ENCODE results near the gene MAPK12.

The MAPK12 gene

DNA sequence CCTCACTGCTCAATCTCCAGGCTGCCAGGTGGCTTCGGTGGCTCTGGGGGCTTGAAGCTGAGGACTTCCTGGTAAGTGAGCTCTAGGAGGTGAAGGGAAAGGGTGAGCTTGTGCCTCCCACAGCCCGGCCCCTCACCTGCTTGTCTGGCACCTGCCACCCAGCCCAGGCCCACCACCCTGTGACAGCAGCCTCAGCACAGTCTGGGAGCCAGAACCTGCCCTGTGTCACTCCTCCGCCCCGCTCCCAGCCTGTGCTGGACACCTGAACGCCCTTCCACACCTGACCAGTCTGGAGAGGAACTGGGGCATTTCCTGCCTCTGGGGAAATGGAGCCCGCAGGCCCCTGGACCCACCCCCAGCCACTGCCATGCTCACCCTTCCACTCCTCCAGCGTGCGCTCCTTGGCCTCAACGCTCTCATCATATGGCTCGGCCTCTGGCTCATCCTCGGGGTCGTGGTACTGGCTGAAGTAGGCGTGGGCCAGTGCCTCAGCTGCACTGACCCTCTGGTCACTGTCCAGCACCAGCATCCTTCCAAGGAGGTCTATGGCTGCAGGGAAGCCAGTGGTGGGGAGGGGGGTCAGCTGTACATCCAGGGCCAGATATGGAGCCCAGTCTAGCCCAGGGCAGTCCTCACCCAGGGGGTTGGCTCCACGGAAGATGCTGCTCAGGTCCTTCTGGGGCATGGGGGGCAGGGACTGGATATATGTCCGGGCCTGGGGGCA, 3.6 kb upstream of the MAPK12 start:
- no peak for DNase-seq

DNA sequence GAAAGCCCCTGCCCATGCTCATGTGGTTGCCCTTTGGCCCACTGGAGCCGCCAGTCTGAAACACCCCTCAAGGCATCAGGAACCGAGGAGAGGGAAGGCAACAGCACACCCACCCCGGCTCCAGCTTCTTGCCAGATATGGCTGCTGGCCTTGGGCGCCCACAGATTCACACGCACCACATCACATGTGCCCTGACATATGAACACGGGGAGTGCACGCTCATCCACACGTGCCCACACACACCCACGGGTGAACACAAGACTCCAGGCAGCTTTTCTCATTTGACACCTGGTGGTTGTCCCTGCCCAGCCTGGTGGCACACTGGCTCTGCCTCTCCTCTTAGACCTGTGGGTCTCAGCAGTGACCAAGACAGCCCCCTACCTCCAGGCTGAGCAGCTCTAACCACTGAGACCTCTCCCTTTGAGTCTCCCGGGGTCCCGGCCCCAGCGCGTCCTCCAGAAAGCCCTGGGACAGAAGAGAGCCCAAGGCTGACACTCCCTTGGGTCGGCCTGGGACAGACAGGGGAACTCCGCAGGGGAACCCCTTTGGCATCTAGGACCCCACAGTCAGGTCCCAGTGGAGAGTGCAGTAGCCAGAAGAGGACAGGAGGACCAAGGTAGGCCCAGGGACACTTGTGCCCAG, 2.7 kb upstream of the MAPK12 start:
- DNase-seq: no peak

DNA sequence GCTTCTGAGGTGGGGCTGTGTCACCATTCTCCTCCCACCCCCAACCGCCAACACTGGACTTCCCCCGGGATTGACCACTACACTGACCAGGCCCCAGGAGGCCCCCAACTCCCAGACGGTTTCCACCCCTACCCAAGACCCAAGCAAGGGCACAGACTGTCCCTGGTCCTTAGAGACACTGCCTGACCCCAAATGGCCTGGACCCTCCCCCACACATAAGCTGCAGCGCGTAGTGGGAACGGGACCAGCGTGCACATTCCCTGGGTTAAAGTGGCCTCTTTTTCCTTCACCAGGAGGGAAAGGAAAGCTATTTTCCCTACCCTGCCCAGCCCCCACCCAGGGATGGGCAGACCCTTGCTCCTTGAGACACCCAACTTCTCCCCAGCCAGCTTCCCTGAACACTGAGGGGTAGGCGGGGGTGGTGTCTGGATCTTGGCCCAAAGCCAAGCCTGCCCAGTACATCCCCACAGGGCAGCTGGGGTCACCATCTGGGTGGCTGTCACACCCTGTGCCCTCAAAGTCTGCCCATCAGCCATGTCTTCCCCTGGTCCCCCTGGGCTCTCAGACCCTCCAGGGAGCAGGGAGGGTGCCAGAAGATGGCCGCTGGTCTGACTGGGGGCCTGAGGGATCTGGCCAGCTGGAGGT, 1.6 kb upstream of the MAPK12 start:
- DNase-seq: no peak

DNA sequence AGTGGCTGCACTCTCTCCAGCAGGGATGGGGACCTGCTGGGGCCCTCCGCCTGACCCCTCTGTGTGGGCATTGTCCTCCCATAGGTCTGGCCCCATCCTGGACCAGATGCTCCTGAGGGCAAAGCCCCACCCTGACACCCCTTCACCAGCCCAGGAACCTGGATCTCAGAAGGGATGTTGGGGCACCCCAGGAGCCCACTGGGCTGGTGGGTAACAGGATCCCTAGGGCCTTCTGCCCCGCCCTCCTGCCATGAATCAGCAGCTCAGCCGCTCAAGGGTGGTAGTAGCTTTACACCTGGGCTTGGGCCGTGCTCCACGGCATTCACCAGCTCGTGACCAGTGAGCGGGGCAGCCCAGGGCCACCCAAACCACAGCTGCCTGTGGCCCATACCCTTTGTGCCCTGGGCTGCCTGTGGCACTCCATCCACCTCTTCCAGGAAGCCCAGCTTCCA, 1.0 kb upstream of the MAPK12 start:
- DNase-seq: no peak

DNA sequence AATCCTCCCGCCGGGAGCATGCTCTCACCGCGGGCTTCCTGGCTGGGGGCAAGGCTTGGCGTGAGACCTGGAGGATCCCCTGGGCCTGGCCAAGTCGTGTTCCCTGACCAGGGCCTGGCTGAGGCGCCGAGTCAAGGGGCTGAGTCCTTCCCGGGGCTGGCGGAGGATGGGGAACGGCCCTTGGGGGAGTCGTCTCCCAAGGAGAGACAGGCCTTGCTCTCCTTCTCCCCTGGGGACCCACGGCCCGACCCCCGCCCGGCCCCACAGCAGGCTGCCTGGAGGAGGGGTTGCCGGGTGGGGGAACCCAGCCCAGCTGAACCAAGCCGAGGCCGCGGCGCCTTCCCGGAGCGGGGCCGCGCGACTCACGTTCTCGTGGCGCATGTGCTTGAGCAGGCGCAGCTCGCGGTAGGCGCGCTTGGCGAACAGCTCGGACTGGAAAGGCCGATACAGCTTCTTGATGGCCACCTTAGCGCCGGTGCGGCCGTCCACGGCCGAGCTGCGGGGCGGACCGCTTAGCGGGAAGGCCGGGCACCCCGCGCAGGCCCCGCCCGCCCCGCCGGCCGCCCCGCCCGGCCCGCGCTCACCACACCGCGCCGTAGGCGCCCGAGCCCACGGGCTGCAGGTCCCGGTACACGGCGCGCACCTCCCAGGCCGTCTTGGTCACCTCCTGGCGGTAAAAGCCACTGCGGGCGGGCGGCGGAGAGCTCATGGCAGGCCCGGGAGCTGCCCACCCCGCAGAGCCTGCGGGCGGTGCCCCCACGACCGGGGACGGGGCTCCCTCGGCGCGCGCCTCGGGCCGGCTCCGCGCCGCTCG, 475 bp downstream of the MAPK12 start:
- no peak for DNase-seq

DNA sequence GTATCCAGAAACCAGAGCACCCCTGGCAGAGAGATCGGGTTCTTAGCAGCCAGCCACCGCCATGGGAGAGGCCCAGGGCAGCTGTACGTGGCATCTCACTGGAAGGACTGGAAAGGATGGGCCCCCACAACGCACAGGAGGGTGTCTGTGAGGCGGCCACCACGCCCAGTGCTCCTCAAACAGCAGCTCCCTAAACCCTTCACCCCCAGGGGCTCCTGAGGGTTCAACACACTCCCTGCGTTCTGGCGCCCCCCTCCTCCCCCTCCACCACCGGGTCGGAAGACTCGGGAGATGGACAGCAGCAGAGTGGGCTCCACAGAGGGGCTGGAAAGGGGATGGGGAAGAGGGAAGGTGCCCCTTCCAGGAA, 1.1 kb downstream of the MAPK12 start:
- DNase-seq: no peak

DNA sequence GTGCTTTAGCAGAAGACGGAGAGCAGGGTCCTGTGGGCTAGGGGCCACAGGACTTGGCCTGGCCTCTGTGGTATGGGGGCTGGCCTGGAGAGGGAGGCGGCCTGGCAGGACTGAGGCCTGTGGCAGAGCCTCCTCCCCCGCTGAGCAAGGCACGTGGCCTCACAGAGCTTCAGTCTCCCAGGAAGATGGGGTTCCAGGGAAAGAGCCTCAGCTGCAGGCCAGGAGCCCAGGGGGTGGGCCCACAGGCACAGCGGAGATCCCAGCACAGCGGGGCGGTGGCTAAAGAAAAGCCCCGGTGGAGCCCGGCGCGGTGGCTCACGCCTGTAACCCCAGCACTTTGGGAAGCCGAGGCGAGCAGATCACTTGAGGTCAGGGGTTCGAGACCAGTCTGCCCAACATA, 2.2 kb downstream of the MAPK12 start:
- DNase-seq: no peak

DNA sequence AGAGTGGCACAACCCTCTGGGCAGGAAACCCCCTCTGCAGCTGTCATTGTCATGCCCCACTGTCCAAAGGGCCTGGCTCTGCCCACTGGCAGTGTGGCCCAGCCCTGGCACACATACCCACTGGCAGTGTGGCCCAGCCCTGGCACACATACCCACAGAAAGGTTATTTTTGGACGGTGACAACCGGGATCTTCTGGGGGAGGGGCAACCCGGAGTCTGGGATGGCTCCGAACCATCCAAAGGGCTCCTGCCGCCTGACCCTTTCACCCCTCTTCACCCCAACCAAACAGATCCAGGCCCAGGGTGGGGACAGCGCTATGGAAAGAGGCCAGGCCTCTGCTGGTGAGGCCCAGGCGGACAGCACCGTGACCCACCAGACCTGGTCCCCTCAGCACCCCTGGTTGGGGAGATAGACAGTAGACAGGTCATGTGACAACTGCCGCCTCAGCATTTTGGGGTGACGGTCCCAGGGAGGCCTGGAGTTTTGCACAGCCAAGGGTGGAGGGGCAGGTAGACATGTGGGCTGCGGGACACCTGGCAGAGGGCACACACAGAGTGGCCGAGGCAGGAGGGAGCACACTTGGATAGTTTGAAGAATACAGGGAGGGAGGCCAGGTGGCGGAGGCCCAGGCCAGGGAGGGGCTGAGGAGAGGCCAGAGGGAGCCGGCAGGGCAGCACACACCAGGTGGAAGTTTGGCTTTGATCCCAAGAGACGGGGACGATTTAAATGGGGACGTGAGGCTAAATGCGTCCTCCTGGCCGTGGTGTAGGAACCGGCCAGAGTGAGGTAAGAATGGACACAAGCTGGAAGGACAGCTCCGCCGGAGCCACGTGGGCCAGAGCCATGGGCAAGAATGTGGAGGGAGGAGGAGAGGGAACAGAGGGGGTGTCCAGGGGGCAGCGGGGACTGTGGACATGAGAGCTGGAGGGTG, 2.9 kb downstream of the MAPK12 start:
- DNase-seq: no peak

DNA sequence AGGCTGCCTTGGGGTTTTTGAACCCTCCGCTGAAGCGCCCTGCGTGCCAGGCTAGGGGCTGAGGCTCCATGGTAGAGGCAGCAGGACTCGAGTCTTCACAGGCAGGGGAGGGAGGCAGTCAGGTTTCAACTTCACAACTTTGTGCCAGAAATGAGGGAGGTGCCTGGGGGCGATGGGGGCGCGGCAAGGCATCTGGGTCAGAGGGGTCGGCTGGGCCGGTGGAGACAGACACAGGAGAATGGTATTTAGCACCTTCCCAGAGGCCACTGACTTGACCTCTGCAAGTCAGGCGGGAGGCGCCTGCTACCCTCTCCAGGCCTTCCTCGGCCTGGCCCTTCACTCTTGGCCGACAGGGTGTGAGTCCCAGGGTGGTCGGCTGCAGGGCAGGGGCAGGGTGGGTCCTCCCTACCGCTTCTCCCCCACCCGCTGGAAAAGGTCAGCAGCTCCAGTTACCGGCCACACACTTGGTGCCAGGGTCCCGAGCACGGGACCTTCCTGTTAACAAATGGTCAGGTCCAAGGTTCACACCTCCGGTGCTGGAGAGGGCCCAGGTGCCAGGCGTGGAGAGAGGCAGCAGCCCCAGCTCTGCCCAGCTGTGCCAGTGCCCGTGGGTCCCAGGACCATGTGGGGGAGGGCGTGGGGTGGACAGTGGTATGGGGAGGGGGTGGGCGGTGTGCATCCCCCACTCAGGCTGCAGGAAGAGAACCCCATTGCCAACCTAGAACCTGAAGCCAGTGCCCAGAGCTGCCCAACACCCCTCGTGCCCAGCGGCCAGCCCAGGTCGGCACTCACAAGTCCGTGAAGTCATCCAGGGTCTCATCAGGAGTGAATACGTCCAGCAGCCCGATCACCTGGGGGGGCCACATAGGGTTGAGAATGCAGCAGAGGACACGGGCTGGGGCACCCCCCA, 3.8 kb downstream of the MAPK12 start:
- DNase-seq: no peak

DNA sequence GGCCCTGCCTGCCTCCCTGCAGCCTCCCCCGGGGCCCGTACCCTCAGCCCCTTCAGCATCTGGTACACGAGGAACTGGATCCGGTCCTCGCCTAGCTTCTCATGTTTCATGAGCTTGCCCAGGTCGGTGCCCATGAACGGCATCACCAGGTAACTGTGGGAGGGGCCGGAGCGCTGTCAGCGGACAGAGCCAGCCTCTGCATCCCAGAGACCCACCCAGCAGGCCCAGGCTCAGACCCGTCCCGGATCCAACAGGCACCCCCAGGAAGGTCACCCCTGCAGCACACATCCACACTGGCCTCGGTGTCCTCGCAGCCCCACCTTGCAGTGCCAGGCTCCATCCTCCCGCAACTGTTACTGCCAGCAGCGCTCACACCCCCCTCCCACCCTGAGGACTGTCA, 4.4 kb downstream of the MAPK12 start:
- no peak for DNase-seq

DNA sequence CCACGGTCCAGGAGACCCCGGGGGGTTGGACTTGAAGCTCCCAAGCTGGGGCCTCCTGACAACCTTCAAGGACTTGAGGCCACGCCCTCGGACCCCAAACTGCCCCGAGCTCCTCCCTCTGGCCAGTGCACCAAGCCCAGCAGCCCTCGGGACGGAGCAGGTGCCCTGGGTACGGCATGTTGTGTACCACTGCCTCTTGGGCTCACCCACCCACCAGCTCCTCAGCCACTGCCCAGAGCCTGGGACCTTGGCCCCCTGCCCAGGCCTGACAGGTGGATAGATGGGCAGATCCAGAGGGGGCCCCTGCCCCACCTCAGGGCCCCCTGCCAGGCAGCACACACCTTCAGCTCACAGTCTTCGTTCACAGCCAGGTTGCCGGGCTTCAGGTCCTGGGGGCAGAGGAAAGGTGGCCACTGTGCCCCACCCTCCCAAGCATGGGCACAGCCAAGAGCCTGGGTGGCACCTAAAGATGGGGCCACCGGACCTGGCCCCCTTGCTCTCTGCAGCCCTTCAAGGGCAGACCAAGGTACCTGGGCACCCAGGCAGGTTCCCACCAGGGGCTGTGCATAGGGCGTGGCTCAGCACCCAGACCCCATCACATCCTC, 5.1 kb downstream of the MAPK12 start:
- no peak for DNase-seq

DNA sequence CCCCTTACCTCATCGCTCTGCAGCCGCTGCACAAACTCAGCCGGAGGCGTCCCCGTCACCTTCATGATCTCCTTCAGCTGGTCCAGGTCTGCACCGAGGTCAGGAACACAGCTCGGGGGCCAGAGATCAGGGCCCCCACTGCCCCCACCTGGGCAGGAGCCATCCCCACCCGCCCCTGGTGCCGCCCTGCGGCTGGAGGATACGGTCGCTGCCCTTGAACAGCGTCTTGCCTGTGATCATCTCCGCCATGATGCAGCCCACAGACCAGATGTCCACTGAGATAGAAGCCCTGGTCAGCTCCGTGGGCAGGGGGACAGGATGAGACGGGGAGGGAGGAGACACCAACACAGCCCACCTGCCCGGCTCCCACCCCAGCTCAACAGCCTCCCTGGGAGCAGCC, 5.9 kb downstream of the MAPK12 start:
- DNase-seq: no peak

DNA sequence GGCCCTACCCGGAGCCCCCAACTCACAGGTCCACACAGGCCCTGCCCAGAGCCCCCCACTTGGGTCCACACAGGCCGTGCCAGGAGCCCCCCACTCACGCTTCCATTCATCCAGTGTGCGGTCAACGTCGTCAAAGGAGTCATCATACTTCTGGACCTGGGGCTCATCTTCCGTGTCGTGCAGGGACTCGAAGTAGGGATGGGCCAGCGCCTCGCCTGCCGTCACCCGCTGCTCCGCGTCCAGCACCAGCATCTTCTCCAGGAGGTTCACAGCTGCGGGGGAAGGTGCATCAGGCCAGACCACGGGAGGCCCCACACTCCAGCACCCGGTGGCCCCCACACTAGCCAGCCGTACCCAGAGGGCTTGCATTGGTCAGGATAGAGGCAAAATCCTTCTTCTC, 6.4 kb downstream of the MAPK12 start:
- no peak for DNase-seq

DNA sequence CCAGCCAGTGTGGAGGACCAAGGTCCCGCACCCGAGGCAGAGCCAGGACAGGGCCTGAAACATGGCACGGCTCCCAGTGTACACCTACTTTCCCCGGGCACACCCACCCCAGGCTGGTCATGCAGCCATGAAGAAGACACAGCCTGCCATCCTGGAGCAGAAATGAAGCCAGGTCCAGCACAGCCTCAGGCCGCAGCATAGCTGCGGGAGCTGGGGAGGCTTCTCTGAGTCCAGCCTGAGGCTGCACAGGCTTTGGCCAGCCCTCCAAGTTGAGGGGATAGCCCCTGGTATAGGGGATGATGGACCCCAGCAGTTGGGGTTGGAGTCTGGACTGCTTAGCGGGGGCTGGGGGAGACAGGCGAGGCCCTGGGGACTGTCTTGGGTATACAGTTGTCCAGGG, 7.5 kb downstream of the MAPK12 start:
- no peak for DNase-seq

DNA sequence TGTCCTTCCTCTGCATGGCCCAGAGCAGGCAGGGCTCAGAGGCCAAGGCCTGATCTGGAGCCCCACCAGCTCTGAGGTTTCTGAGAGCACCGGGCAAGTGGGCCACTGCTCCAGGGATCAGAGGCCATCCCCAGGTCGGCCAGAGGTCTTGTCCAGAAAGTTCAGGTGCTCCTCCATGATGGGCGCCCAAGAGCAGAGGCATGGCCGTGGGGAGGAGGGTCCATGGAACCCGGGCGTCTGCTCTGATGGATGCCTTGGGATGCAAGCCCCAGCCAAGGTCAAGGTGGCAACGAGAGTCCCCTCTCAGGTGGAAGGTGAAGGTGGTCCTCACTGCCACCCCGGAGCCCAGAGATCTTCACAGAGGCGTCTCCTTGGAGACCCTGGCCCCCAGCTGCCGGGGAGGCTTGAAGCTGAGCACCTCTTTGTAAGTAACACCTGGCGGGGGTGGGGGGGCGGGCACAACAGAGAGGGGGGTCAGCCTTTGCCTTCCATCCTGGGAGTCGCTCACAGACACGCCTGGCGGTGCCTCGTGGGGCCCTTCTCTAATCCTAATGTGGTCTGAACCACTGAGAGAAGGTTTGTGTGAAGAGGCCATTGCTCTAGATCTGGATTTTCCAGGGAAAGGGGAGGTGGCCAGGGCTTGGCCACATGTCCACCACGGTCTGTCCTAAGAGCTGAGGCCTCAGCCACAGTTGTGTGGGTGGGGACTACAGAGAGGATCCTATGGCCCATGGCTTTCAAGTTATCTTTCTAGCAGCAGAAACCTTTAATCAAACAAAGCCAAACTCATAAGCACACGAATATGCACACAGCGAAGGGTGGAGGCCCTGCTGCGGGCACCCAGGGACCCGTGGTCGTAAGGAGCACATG, 8.2 kb downstream of the MAPK12 start:
- no peak for DNase-seq

DNA sequence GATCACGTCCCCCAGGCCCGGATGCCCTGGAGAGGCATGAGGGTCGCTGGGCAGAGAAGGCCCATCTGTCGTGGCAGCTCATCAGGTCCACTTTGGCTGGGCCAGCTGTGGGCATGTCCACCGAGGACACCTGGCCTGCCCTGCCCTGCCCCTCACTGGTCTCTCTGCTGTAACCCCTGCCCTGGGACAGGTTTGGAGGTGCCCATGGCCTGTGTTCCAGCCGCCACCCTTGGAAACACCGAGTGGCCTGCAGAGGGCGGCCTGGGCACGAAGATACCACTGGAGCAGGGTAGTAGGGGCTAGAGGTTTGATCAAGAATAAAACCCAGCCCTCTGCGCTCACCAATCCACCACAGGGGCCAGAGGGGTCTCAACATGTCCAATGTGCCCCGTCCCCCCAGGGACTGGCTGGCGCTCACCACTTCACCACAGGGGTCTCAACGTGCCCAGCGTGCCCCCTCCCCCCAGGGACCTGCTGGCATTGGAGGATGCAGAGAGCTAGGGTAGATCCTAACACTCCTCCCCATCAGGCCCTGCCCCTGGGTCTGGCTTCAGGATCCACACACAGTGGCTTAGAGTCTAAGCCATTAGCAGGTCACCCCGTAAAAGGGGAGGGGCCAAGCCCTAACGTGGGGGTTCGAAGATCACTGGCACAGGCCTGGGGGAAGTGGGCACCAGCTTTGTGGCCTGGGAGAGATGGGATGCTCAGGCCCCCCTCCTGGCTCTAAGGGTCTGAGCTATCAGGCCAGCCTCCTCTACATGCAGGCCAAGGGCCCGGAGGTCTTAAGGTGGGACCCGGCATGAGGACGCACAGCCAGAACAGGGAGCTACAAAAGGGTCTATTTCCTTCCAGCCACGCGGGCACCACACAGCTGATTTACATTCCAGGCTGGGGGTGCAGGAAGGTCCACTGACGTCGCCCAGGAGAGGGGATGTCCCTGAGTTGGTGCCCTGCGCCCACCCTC, 9.1 kb downstream of the MAPK12 start:
- no peak for DNase-seq

DNA sequence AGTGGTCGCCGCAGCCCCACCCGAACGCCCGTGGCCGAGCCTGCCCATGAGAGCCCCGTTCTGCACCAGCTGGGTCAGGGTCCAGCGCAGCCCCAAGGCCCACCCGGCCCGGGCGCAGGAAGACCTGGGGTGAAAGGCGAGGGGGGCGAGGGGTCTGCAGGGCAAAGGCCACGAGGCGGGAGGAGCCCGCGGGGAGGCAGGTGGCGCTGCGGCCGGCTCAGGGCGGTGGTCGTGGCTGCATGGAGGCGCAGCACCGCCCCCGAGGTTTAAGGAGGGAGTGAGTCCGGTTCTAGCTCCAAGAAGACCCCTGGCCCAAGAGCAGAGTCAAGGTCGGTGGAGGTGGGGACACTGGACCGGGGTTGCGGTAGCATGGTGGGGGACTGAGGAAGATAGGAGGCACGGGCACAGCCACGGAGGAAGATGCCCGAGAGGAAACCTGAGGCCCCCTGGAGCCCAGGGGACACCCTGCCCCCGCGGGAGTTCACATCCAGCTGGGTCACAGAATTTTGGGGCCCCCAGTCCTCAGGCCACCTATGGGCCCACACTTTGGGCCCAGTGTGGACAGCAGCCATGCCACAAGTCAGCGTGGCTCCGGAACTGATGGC, 9.9 kb downstream of the MAPK12 start:
- no peak for DNase-seq

Data from NCI-H1436 treated with DMSO at 0.1 percent for 48 hours (cell line).